ENCODE data around the gene RYR1. TPM values are rescaled to one million over a fixed set of nuclear protein-coding genes. Genes with fewer than 3 reads are reported as not detected.

RYR1 gene
- total and polyA plus RNA-seq, 4 donors = 2.8 to 7.6 (median 4.0) TPM

GRCh38 chr19:38417544-38418506 lies 15.7 kb upstream of the RYR1 start:
- H3K4me3 ChIP-seq = peak overlapping the region; percentile 11
- peaks cover 0 to 2% (median 0%) of the 10 kb centered on the region in 4 donors for H3K36me3 ChIP-seq (ENCODE audit: control insufficient read depth in 4 of 4, insufficient read depth in 4 of 4, low read length in 4 of 4)
- peak overlapping the region in 1 of 2 donors; percentile 66 for H3K27ac ChIP-seq (ENCODE audit: low read depth in 1 of 2, low read length in 1 of 2)
- H3K4me1 ChIP-seq (ENCODE audit: control insufficient read depth in 5 of 5, insufficient read depth in 5 of 5, low read length in 5 of 5) = peaks cover 0 to 14% (median 0%) of the 10 kb centered on the region in 5 donors
- no peaks in the 10 kb centered on the region for H3K27me3 ChIP-seq (ENCODE audit: control insufficient read depth in 3 of 3, insufficient read depth in 3 of 3, low read length in 2 of 3)
- TF ChIP-seq CTCF (IDR thresholded peaks at IDR 0.05; ENCODE audit: control extremely low read depth, extremely low read depth) = no peak
- peak; percentile 89 for ATAC-seq (ENCODE audit: insufficient read depth, low FRiP score)
- DNase-seq = peak; percentile 32 to 56 (median 55)
- no peak overlapping the region for H3K9ac ChIP-seq (ENCODE audit: insufficient read depth in 1 of 2, low read length in 2 of 2)
- peaks cover 0 to 2% (median 0%) of the 10 kb centered on the region in 4 donors for H3K9me3 ChIP-seq (ENCODE audit: control insufficient read depth in 4 of 4, insufficient read depth in 3 of 4, low read length in 3 of 4)
- WGBS, 2 donors = 10 to 15% methylated on average over 46 to 49 of the region's 49 CpGs

- no peak for DNase-seq
- WGBS, 2 donors = 85 to 90% methylated on average over 9 of the region's 9 CpGs
- Histone ChIP-seq H3K27ac (ENCODE audit: low read depth in 1 of 2, low read length in 1 of 2) (no peak overlapping the region), H3K27me3 (ENCODE audit: control insufficient read depth in 3 of 3, insufficient read depth in 3 of 3, low read length in 2 of 3) (no peaks in the 10 kb centered on the region), H3K4me3 (no peak overlapping the region), H3K9ac (ENCODE audit: insufficient read depth in 1 of 2, low read length in 2 of 2) (no peak overlapping the region), H3K36me3 (ENCODE audit: control insufficient read depth in 4 of 4, insufficient read depth in 4 of 4, low read length in 4 of 4) (no peaks in the 10 kb centered on the region), H3K9me3 (ENCODE audit: control insufficient read depth in 4 of 4, insufficient read depth in 3 of 4, low read length in 3 of 4) (peaks cover 0 to 2% (median 0%) of the 10 kb centered on the region in 4 donors), H3K4me1 (ENCODE audit: control insufficient read depth in 5 of 5, insufficient read depth in 5 of 5, low read length in 5 of 5) (peaks cover 0 to 14% (median 0%) of the 10 kb centered on the region in 5 donors)
- no peak for ATAC-seq (ENCODE audit: insufficient read depth, low FRiP score)
- no peak for TF ChIP-seq CTCF (IDR thresholded peaks at IDR 0.05; ENCODE audit: control extremely low read depth, extremely low read depth)
Measured at GRCh38 chr19:38420935-38421334, 12.6 kb upstream of the RYR1 start.

- Histone ChIP-seq H3K9ac (ENCODE audit: insufficient read depth in 1 of 2, low read length in 2 of 2) (no peak overlapping the region), H3K27me3 (ENCODE audit: control insufficient read depth in 3 of 3, insufficient read depth in 3 of 3, low read length in 2 of 3) (no peaks in the 10 kb centered on the region), H3K9me3 (ENCODE audit: control insufficient read depth in 4 of 4, insufficient read depth in 3 of 4, low read length in 3 of 4) (peaks cover 0 to 2% (median 0%) of the 10 kb centered on the region in 4 donors), H3K4me1 (ENCODE audit: control insufficient read depth in 5 of 5, insufficient read depth in 5 of 5, low read length in 5 of 5) (peaks cover 0 to 12% (median 0%) of the 10 kb centered on the region in 5 donors), H3K36me3 (ENCODE audit: control insufficient read depth in 4 of 4, insufficient read depth in 4 of 4, low read length in 4 of 4) (no peaks in the 10 kb centered on the region), H3K4me3 (no peak overlapping the region), H3K27ac (ENCODE audit: low read depth in 1 of 2, low read length in 1 of 2) (no peak overlapping the region)
- WGBS, 2 donors = 79 to 88% methylated on average over 14 of the region's 14 CpGs
- no peak for TF ChIP-seq CTCF (IDR thresholded peaks at IDR 0.05; ENCODE audit: control extremely low read depth, extremely low read depth)
- no peak for DNase-seq
- no peak for ATAC-seq (ENCODE audit: insufficient read depth, low FRiP score)
Measured at GRCh38 chr19:38421856-38422255, 11.6 kb upstream of the RYR1 start.
